ENCODE results near the gene CPXM1.
A peak's percentile ranks its signal among the peaks of the same experiment; 100 is the strongest.

The CPXM1 gene

DNA sequence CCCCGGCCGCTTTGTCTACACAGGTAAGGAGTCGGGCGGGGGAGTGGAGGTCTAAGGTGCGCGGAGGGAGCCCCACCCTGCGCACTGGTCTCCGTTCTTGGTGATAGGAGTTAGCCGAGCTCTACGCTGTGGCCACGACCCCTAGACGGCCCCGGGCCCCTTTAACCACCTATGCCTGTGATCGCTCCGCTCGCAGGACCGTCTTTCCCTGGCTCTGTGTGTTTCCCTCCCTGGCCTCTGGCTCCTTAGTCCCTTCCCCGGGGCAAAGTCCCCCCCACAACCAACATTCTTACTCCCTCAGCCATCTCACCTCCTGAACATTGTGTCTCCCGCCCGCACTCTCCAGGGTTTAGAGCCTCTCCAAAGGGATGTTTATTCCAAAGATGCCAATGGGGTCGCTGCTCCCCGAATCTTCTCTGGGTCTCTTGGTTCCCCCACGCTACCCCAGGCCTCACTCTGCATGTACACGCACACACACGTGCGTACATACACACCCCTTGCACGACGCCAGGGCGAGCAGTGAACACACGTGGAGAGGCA is 50.4 kb downstream of the CPXM1 start:
- Histone ChIP-seq H3K36me3 (ENCODE audit: control insufficient read depth, insufficient read depth, low read length) (no peaks in the 10 kb centered on the region), H3K27ac (ENCODE audit: insufficient read depth, low read length, poor library complexity, severe bottlenecking) (no peak overlapping the region), H3K4me1 (ENCODE audit: control insufficient read depth, insufficient read depth, low read length, poor library complexity, severe bottlenecking) (peaks cover 33% of the 10 kb centered on the region), H3K27me3 (replicated peaks; ENCODE audit: control insufficient read depth, insufficient read depth, low read length, poor library complexity, severe bottlenecking) (no peaks in the 10 kb centered on the region), H3K9me3 (ENCODE audit: control insufficient read depth, low read length) (no peaks in the 10 kb centered on the region), H3K4me3 (ENCODE audit: insufficient read depth, low read depth, low read length, poor library complexity, severe bottlenecking) (peak overlapping the region; percentile 47)
- DNase-seq: no peak

DNA sequence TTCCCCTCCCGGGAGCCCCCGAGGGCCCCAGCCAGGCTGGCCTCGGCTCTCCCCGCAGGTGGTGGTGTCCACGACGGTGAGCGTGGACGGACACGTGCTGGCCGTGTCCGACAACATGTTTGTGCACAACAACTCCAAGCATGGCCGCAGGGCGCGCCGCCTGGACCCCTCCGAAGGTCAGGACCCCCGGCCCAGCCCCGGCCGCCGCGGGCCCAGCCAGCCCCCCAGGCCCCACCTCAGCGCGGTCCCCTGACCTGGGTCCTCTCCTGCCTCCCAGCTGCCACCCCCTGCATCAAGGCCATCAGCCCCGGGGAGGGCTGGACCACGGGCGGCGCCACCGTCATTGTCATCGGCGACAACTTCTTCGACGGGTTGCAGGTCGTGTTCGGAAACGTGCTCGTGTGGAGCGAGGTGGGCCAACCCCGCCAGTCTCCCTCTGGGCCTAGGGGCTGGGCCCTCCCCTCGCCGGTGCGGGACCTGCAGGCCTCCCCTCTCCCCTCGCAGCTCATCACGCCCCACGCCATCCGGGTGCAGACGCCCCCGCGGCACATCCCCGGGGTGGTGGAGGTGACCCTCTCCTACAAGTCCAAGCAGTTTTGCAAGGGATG is 51.0 kb downstream of the CPXM1 start:
- Histone ChIP-seq H3K9me3 (ENCODE audit: control insufficient read depth, low read length) (no peaks in the 10 kb centered on the region), H3K27ac (ENCODE audit: insufficient read depth, low read length, poor library complexity, severe bottlenecking) (no peak overlapping the region), H3K4me1 (ENCODE audit: control insufficient read depth, insufficient read depth, low read length, poor library complexity, severe bottlenecking) (peaks cover 33% of the 10 kb centered on the region), H3K4me3 (ENCODE audit: insufficient read depth, low read depth, low read length, poor library complexity, severe bottlenecking) (no peak overlapping the region), H3K36me3 (ENCODE audit: control insufficient read depth, insufficient read depth, low read length) (no peaks in the 10 kb centered on the region), H3K27me3 (replicated peaks; ENCODE audit: control insufficient read depth, insufficient read depth, low read length, poor library complexity, severe bottlenecking) (no peaks in the 10 kb centered on the region)
- no peak for DNase-seq

DNA sequence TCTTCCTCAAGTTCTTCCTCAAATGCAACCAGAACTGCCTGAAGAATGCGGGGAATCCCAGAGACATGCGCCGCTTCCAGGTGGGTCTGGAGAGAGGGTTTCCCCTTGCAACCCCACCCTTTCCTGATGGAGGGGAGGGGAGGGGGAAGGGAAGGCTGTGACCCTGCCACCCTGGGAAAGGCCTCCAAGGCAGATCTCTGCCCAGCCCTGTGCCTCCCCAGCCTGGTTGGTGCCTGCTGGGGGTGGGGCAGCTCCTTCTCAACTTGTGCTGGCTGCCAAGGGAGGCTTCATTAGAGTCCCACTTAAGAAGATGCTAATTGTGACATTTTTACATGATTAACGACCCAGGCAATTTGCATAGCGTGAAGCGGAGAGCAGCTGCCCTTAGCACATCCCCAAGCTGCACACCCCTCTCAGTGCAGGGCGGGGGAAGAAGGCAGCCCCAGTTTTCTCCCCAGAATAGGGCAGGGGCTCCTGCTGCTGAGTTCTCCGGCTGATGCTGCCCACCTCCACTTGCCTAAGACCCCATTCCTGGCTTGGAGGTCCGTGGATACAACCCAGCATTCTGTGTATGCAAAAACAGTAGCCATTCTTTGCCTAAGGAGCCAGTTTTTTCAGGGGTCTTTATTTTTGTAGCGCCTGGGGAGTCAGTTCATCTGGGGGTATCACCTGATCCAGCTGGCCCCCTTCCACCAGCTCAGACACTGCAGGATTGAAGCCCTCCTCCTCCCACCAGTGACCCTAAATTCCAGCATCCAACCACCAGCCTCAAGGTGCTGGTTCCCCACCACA is 51.7 kb downstream of the CPXM1 start:
- H3K27ac ChIP-seq (ENCODE audit: insufficient read depth, low read length, poor library complexity, severe bottlenecking): no peak overlapping the region
- no peaks in the 10 kb centered on the region for H3K27me3 ChIP-seq (replicated peaks; ENCODE audit: control insufficient read depth, insufficient read depth, low read length, poor library complexity, severe bottlenecking)
- H3K9me3 ChIP-seq (ENCODE audit: control insufficient read depth, low read length): no peaks in the 10 kb centered on the region
- DNase-seq: no peak
- peaks cover 33% of the 10 kb centered on the region for H3K4me1 ChIP-seq (ENCODE audit: control insufficient read depth, insufficient read depth, low read length, poor library complexity, severe bottlenecking)
- no peaks in the 10 kb centered on the region for H3K36me3 ChIP-seq (ENCODE audit: control insufficient read depth, insufficient read depth, low read length)
- no peak overlapping the region for H3K4me3 ChIP-seq (ENCODE audit: insufficient read depth, low read depth, low read length, poor library complexity, severe bottlenecking)

DNA sequence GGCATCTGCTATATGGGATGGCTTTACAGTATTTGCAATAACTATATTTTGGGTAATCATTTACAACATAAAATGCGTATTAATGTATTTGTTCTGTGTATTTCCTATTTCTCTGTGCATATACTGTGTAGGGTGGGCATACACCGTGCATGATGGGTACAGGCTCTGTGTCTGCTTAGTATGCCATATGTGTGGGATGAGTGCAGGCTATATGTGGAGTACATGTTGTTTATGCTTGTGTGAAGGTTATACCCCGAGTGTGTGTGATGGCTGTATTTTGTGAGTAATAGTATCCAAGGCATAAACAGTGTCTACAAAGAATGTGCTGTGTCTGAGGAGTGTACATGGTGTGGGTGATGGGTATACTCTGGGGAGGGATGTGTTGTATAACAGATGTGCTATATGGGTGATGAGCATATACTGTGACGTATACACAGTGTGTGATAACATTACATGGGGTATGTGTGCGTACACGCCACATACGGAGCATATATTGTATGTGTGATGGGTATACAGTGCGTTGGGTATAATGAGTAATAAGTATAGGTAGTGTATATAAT is 52.7 kb downstream of the CPXM1 start:
- H3K4me3 ChIP-seq (ENCODE audit: insufficient read depth, low read depth, low read length, poor library complexity, severe bottlenecking): no peak overlapping the region
- no peaks in the 10 kb centered on the region for H3K27me3 ChIP-seq (replicated peaks; ENCODE audit: control insufficient read depth, insufficient read depth, low read length, poor library complexity, severe bottlenecking)
- H3K4me1 ChIP-seq (ENCODE audit: control insufficient read depth, insufficient read depth, low read length, poor library complexity, severe bottlenecking): peaks cover 30% of the 10 kb centered on the region
- no peaks in the 10 kb centered on the region for H3K36me3 ChIP-seq (ENCODE audit: control insufficient read depth, insufficient read depth, low read length)
- H3K9me3 ChIP-seq (ENCODE audit: control insufficient read depth, low read length): no peaks in the 10 kb centered on the region
- no peak for DNase-seq
- no peak overlapping the region for H3K27ac ChIP-seq (ENCODE audit: insufficient read depth, low read length, poor library complexity, severe bottlenecking)

DNA sequence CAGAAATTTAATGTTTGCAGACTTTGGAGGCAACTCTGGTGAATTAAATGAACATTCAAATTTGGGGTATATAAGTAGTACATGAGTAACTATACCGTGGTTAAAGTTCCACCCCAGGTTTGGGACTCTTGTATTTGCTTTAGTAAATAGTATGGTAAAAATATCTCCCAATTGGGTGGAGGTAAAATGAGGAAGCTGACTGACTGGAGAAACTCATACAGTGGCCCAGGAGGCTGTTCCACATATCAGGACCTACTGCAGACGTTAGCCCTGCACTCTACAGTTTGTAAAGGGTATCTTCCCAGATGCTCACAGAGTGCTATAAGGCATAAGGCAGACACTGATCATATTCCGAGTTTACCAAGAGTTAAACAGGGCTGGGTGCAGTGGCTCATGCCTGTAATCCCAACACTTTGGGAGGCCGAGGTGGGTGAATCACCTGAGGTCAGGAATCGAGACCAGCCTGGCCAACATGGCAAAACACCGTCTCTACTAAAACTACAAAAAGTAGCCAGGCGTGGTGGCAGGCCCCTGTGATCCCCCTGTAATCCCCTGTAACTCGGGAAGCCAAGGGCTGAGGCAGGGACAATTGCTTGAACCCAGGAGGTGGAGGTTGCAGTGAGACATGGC is 53.7 kb downstream of the CPXM1 start:
- Histone ChIP-seq H3K36me3 (ENCODE audit: control insufficient read depth, insufficient read depth, low read length) (no peaks in the 10 kb centered on the region), H3K27ac (ENCODE audit: insufficient read depth, low read length, poor library complexity, severe bottlenecking) (no peak overlapping the region), H3K27me3 (replicated peaks; ENCODE audit: control insufficient read depth, insufficient read depth, low read length, poor library complexity, severe bottlenecking) (no peaks in the 10 kb centered on the region), H3K9me3 (ENCODE audit: control insufficient read depth, low read length) (no peaks in the 10 kb centered on the region), H3K4me1 (ENCODE audit: control insufficient read depth, insufficient read depth, low read length, poor library complexity, severe bottlenecking) (peaks cover 34% of the 10 kb centered on the region), H3K4me3 (ENCODE audit: insufficient read depth, low read depth, low read length, poor library complexity, severe bottlenecking) (no peak overlapping the region)
- no peak for DNase-seq

DNA sequence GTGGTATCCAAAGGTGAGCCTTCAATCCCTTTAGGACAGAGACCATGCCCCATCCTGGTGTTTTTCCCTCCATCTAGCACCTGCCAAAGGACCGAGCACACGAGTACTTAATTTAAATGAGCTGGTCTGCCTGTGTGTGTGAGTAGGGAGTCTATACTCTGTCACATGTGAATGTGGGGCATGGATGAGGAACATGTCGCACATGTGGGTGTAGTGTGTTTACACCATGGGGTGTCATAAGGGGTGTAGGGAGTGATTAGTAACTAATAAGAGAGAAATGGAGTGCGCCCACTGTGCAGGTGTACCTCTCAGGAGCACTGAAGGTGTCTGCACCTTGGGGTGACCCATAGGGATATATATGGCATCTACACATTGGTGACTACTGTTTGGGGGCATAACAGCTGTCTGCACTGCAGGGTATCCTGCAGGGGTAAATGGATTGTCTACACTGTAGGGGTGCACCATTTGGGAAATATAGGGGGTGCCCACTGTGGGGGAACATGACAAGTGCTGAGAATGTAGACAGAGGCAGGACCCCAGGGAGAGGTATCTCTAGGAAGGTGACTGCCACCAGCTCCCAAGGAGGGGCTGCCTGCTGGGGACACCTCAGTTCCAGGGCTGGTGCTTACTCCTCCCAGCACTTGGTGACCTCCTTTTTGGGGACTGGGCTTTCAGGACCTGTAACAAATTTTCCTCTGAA is 54.3 kb downstream of the CPXM1 start:
- Histone ChIP-seq H3K9me3 (ENCODE audit: control insufficient read depth, low read length) (no peaks in the 10 kb centered on the region), H3K4me1 (ENCODE audit: control insufficient read depth, insufficient read depth, low read length, poor library complexity, severe bottlenecking) (peaks cover 31% of the 10 kb centered on the region), H3K36me3 (ENCODE audit: control insufficient read depth, insufficient read depth, low read length) (no peaks in the 10 kb centered on the region), H3K27ac (ENCODE audit: insufficient read depth, low read length, poor library complexity, severe bottlenecking) (no peak overlapping the region), H3K27me3 (replicated peaks; ENCODE audit: control insufficient read depth, insufficient read depth, low read length, poor library complexity, severe bottlenecking) (no peaks in the 10 kb centered on the region), H3K4me3 (ENCODE audit: insufficient read depth, low read depth, low read length, poor library complexity, severe bottlenecking) (no peak overlapping the region)
- DNase-seq: no peak

DNA sequence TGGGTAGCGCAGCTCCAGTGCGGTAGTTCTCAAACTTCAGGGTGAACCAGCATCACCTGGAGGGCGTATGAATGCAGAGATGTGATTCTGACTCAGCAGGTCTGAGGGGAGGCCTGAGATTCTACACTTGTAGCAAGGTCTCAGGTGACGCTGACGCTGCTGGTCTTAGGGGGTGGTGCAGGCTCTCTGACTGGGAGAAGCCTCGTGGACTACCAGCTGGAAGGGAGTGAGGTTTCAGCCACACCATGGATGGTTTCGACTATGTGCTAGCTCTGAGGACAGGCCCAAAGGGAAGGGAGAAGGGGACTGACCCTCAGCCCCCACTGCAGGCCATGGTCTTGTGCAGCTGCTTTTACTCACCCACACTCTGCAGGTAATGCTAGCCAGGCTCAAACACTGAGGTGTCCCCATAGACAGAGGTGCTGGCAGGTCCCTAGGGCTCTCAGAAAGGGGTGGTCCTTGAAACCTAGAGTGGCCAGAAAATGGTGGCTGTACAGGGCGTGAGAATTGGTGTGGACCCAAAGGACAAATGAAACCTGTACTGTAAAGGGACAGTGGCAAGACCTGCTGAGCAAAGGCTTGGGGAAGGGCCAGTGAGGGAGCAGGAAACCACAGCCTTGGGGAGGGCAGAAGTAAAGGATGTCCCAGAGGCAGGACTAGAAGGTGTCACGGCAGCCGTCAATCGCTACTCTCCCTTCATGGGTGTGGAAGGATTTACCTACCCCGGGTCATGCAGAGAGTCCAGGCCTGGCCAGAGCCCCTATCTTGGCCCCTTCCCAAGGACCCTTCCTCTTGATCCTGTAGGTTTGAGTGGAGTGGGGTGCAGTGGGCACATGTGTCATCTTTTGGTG is 55.1 kb downstream of the CPXM1 start:
- Histone ChIP-seq H3K27ac (ENCODE audit: insufficient read depth, low read length, poor library complexity, severe bottlenecking) (no peak overlapping the region), H3K4me3 (ENCODE audit: insufficient read depth, low read depth, low read length, poor library complexity, severe bottlenecking) (no peak overlapping the region), H3K4me1 (ENCODE audit: control insufficient read depth, insufficient read depth, low read length, poor library complexity, severe bottlenecking) (peaks cover 31% of the 10 kb centered on the region), H3K36me3 (ENCODE audit: control insufficient read depth, insufficient read depth, low read length) (no peaks in the 10 kb centered on the region), H3K27me3 (replicated peaks; ENCODE audit: control insufficient read depth, insufficient read depth, low read length, poor library complexity, severe bottlenecking) (no peaks in the 10 kb centered on the region), H3K9me3 (ENCODE audit: control insufficient read depth, low read length) (no peaks in the 10 kb centered on the region)
- DNase-seq: no peak
